ENCODE results near the gene ZNF215. TPM values are rescaled to one million over a fixed set of nuclear protein-coding genes. Genes with fewer than 3 reads are reported as not detected.
"Not testable (repeated sequence)": the region's sequence is repeated elsewhere in the genome, so short reads cannot be mapped to it uniquely, and the experiment has no call there.

The ZNF215 gene
- total RNA-seq, 1 donor from 2014 or later = 0.24 TPM

DNA sequence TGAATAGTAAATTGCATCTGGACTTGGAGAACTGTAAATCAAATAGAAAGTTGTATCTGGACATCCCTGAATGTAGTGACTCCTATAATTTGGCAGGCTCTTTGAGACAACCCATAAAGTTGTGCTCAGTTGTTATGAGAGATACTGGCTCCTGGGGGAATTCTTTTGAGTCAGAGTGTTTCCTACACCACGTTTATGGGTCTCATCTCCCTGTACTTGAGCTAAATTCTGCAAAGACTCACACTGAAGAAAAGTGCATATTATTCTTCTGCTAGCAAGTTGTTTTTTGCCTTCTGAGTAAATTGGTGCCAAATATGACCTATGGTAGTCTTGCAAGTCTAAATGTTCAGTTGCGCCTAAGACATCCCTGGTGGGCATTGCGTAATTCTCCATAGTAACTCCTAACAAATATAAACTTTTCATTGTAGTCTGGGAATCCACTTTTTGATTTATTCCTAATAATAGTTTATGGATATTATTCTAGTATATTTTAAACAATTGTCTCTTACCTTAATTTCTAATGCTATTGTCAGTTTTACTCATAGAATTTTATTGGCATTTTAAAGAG, 5.0 kb downstream of the ZNF215 start:
- DNase-seq (ENCODE audit: low spot score) = no peak
- intact Hi-C loops (cut with DNase I) = no loop called here

DNA sequence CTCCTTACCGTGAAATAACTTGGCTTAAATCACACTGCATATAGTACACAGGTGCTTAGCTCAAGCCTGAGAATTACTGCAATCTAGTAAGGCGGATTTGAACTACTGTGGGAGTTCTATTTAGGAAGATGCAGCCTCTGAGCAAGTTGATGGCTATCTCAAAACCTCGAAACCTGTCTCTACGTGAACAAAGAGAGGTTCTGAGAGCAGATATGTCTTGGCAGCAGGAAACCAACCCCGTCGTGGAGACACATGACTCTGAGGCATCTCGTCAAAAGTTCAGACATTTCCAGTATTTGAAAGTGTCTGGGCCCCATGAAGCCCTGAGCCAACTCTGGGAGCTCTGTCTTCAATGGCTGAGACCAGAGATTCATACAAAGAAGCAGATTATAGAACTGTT, 5.9 kb downstream of the ZNF215 start:
- intact Hi-C loops (cut with DNase I) = no loop called here
- no peak for DNase-seq (ENCODE audit: low spot score)

DNA sequence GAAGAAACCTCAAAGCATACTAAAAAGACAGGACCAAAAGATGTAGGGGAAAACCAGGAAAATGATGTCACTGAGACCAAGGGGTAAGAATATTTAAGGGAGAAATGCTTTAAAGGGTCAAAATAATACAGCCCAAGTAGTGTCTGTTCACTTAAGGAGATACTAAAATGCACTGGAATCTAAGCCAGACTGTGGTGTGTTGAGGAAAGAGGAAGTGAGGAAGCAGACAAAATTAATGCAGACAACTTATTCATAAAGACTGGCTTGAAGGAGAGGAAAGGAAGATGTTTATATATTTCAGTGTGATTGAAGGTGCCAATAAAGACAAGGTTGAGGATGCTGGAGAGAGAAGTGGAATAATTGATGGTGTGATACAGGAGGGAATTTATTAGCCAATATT, 15.7 kb downstream of the ZNF215 start:
- intact Hi-C loops (cut with DNase I) = no loop called here
- no peak for DNase-seq (ENCODE audit: low spot score)

DNA sequence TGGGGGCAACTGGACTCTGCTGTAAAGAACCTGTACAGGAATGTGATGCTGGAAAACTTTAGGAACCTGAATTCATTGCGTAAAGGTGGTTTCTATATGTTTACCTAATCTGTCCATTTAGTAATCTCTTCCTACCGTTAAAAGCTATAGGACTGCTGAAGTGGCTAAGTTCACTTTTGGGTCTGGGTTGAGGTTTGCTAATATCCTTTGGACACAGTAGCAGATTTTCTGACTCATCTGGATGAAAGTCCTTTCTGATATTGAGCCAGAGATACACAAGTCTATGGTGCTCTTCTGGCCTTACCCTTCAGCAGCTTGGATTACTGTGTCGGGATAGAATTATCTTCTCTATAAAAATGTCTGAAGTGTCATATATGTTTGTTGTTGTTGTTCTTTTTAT, 16.9 kb downstream of the ZNF215 start:
- DNase-seq (ENCODE audit: low spot score) = no peak
- intact Hi-C loops (cut with DNase I) = no loop called here

DNA sequence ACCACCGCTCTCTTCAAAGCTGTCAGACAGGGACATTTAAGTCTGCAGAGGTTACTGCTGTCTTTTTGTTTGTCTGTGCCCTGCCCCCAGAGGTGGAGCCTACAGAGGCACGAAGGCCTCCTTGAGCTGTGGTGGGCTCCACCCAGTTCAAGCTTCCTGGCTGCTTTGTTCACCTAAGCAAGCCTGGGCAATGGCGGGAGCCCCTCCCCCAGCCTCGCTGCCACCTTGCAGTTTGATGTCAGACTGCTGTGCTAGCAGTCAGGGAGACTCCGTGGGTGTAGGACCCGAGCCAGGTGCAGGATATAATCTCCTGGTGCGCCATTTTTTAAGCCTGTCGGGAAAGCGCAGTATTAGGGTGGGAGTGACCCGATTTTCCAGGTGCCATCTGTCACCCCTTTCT, 28.0 kb downstream of the ZNF215 start:
- DNase-seq (ENCODE audit: low spot score); intact Hi-C loops (cut with DNase I): not testable (repeated sequence)

DNA sequence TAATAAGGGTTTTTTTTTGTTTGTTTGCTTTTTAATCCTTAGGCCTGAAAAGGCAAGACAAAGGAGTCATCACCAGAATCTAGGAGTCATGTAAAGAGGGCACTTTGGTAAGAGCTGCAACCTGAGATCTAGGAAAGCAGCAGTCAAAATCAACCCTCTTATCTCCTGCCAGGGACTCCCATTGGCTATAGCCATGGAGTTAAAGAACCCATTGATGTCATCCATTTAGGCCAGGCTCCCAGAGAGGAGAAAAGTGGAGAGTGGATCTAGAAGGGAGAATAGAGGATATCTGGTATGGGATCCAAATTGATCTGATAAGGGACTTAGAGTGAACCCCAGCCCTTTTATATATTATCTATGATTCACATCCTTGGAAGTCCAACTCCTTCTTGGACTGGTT, 35.9 kb downstream of the ZNF215 start:
- intact Hi-C loops (cut with DNase I) = no loop called here
- DNase-seq (ENCODE audit: low spot score) = no peak

DNA sequence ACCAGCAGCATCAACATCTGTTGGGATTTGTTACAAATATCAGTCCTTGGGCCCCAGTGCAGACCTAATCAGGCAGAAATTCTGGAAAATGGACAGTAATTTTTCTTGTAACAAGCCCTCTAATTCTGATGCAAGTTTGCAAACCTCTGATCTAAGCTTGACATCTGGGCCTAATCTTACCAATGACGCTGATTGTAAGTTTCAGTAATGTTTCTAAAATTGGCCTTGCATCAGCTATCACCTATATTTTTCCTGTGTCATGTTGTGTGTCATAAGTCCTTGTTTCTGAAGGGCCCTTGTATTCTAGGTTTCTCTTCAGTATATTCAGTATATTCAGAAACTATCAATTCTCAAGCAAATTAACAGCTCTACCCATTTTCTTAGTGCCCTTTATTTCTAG, 36.4 kb downstream of the ZNF215 start:
- no peak for DNase-seq (ENCODE audit: low spot score)
- intact Hi-C loops (cut with DNase I) = no loop called here

DNA sequence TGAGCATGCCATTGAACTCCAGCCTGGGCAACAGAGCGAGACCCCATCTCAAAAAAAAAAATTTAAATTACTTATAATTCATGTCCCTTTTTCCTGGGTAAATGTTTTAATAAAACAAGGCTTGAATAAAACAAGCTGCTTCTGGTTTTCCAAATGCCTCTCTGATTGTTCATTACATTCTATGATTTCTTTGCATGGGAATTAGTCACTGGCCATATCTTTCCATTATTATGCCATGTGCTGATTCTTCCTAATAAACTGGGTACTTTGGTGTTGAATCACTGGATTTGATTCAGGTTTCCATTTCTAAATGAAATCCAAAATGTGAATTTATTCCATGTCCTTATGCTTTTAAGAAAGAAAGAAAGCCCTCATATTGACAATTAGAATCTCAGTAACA, 42.6 kb downstream of the ZNF215 start:
- no peak for DNase-seq (ENCODE audit: low spot score)
- intact Hi-C loops (cut with DNase I) = no loop called here

DNA sequence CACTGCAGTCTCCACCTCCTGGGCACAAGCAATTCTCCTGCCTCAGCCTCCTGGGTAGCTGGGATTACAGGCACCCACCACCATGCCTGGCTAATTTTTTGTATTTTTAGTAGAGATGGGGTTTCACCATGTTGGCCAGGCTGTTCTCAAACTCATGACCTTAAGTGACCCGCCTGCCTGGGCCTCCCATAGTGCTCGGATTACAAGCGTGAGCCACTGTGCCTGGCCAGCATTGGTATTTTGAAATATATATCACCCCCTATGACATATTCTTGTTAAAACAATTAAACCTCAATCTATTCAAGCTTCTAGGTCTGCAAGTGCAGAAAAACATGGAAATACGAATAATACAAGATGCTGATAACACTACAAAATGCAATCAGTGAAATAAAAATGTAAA, 43.6 kb downstream of the ZNF215 start:
- DNase-seq (ENCODE audit: low spot score); intact Hi-C loops (cut with DNase I): not testable (repeated sequence)

DNA sequence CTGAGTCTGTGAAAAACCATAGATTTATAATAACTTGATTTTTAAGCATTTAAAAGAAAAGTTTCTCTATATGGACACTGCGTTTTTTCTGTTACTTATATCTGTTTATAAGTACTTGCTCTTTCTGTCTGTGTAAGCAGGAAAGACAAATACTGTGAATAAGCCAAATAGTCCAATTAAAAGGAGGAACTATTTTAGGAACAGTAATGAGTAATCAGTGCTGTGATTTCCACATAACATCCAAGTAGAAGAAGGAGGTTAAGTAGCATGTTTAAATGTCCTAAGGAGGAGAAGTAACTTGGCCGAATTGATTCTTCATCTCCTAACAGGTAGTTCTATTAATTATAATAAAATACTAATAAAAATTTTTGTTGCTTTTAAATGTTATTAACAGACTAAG, 53.1 kb downstream of the ZNF215 start:
- intact Hi-C loops (cut with DNase I) = no loop called here
- no peak for DNase-seq (ENCODE audit: low spot score)

DNA sequence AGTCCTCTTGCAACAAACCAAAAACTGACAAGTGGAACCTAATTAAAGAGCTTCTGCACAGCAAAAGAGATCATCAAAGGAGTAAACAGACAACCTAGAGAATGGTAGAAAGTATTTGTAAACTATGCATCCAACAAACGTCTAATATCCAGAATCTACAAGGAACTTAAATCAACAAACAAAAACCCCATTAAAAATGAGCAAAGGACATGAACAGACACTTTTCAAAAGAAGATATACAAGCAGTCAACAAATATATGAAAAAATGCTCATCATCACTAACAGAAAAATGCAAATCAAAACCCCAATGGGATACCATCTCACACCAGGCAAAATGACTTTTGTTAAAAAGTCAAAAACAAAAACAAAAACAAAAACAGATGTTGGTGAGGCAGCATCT, 60.3 kb downstream of the ZNF215 start:
- DNase-seq (ENCODE audit: low spot score) = no peak
- intact Hi-C loops (cut with DNase I) = no loop called here

DNA sequence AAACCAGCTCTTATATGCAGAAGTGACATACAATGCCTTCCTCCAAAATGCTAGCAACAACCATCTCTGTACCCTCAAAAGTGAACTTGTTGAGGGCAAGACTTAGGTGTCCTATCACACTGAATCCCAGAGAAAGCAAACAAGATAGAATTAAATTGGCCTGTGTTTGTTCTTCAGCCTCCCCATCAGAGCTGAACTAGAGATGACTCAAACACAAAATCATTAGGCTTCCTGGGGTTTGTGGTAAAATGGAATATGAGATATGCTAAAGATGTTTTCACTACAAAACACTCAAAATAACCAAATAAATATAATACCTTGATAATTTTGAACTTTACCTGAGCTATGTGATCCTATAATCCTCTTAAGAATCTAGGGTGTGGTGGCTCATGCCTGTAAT, 62.3 kb downstream of the ZNF215 start:
- DNase-seq (ENCODE audit: low spot score) = no peak
- intact Hi-C loops (cut with DNase I) = no loop called here

DNA sequence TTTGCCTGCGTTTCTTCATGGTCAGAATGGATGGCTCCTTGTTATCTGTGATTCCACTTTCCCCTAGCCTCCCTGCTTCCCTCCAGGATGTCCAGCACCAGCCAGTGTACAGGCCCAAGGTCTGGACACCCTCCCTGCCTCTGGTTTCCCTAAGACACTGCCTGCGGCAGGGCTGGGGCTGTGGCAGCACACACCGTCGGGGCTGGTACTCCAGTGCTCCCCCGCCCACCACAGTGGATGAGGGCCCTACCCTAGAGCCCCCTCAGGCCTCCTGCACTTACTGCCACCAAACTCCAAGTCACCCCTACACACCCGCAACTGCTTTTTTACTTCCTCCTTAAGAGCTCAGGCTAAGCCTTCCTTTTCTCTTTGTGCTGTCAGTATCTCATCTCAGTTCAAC, 65.0 kb downstream of the ZNF215 start:
- DNase-seq (ENCODE audit: low spot score) = no peak
- intact Hi-C loops (cut with DNase I) = no loop called here

DNA sequence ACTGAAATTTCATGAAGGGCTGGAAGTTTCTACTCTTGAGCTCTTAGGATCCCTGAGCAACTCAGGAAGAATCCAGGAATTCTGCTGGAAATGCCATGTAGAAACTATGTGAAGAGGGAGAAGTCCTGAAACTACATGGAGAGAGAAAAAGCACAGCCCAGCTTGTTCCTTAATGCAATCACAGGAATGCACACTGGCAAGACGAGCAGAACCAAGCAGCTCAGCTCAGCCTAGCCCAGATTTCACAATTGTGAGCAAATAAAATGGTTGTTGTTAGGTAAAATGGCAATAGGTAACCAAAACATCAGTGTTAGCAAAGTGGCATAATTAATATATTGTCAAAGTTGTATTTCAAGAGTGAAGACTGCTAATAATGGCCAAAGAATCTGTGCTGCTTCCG, 65.8 kb downstream of the ZNF215 start:
- intact Hi-C loops (cut with DNase I) = no loop called here
- DNase-seq (ENCODE audit: low spot score) = no peak

DNA sequence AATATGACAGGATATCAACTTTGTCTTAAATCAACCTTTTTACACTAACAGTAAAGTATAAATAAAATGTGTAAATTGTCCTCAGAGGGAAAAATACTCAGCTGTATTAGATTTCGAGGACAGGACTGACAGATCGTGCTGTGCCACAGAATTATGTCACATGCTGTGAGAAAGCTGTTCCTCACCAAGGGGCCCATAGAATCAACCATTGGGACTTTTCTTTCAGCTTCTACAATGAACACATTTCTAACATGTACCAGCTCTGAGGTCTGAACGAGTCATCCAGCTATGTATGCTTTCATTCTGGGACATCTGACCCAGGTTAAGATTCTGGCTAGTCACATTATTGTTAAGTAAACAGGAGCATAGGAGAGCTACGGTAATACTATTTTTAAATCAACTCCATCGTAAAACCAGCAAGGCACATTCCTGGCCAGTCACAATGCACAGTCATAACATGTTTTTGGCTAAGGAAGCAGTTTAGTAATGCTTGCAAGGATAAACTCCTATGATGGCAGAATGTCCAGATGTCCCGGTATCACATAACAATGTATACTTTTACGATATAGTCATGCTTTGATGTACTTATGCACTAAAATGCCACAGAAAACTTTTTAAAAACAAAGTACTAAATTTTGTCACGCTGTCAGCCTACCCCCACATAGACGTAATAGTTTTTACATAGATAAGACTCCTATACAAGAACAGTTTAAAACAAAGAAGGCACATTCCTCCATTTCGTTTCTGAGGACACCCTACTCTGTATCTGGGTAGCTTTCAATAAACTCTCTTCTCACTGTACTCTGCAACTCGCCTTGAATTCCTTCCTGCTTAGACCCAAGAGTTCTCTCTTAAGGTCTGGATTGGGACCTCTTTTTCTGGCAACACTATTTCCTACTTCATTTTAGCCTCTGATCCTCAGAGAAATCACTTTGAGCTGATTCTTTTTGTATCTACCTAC, 66.5 kb downstream of the ZNF215 start:
- no peak for DNase-seq (ENCODE audit: low spot score)
- intact Hi-C loops (cut with DNase I) = no loop called here

DNA sequence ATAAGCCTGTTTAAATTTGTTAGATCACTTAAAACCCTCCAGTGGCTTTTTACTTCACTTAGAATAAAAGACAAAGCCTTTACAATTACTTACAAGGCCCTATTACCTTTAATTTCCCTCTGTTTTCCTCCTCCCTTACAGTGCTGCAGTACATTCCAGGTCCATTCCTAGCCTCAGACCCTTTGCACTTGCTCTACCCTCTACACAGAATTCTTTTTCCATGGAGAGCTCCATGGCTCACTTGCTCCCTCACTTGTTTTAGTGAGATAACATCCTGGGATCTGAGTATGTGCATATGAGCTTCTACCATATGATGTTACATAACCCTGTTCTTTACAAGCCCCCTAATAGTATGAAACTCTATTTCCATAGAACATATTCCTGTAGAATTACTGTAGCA, 69.5 kb downstream of the ZNF215 start:
- intact Hi-C loops (cut with DNase I) = no loop called here
- DNase-seq (ENCODE audit: low spot score) = no peak

DNA sequence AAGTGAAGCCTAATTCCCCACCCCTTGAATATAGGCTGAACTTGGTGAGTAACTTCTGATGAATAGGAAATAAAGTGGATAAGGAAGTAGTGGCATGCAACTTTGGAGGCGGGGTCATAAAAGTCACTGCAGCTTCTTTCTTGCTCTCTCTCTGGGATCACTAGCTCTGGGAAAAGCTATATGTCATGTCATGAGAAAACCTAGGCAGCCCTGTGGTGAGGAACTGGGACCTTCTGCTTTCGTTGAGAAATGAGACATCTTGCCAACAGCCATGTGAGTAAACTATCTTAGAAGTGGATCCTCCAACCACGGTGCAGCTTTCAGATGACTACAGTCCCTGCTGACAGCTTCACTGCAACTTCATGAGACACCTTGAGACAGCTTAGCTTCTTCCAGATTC, 78.3 kb downstream of the ZNF215 start:
- DNase-seq (ENCODE audit: low spot score) = no peak
- intact Hi-C loops (cut with DNase I) = no loop called here
